GM13976 (cell line): ENCODE results near the gene ABHD5.
"Not testable (repeated sequence)": the region's sequence is repeated elsewhere in the genome, so short reads cannot be mapped to it uniquely, and the experiment has no call there.

Source experiments
- DNase-seq: peaks from one replicate; pipeline ENCODE4 v3.0.0; 2012; ENCODE audit warnings: low spot score
- CTCF ChIP-seq: IDR thresholded peaks from 2 replicates; pipeline ENCODE4 v1.5.1; 2012; ENCODE audit warnings: borderline replicate concordance, mild to moderate bottlenecking; ENCODE audit not compliant: insufficient read depth; ENCODE audit errors: extremely low read depth, missing control alignments, control extremely low read depth
- in situ Hi-C: fragments of 300-500 bp; cut with MboI; formaldehyde crosslinking; loops from one replicate; pipeline ENCODE4 v1.12.0; 2022; ENCODE audit warnings: low sequenced_read_pairs, mixed read lengths, inconsistent platforms; ENCODE audit not compliant: unreplicated experiment

ABHD5 gene

GRCh38 chr3:43650345-43650744 is 40.4 kb upstream of the ABHD5 start:
- in situ Hi-C loops = no loop called here
- DNase-seq = no peak

GRCh38 chr3:43656390-43656789 is 34.3 kb upstream of the ABHD5 start:
- in situ Hi-C loops = not testable (repeated sequence)

More at GRCh38 chr3:43650345-43650744, 40.4 kb upstream of the ABHD5 start:
- TF ChIP-seq CTCF = no peak

GRCh38 chr3:43659250-43659880 is 31.4 kb upstream of the ABHD5 start:
- no peak for TF ChIP-seq CTCF
- in situ Hi-C loops = no loop called here
- no peak for DNase-seq

More at GRCh38 chr3:43656390-43656789, 34.3 kb upstream of the ABHD5 start:
- not testable (repeated sequence) for DNase-seq

- in situ Hi-C loops, DNase-seq: not testable (repeated sequence)
These were observed 29.4 kb upstream of the ABHD5 start for GRCh38 chr3:43661376-43661775.

- in situ Hi-C loops, DNase-seq: not testable (repeated sequence)
These were observed 25.7 kb upstream of the ABHD5 start for GRCh38 chr3:43665011-43665410.

- no peak for DNase-seq
- in situ Hi-C loops = no loop called here
- TF ChIP-seq CTCF = no peak
These were observed 19.9 kb upstream of the ABHD5 start for GRCh38 chr3:43670635-43671522.

- in situ Hi-C loops = no loop called here
- TF ChIP-seq CTCF = no peak
- no peak for DNase-seq
These were observed 16.2 kb upstream of the ABHD5 start for GRCh38 chr3:43674345-43675085.

GRCh38 chr3:43675593-43675992 is 15.1 kb upstream of the ABHD5 start:
- no peak for DNase-seq
- in situ Hi-C loops = no loop called here
- no peak for TF ChIP-seq CTCF
